KOPT-K1 (cell line): Measurements from ENCODE around the gene CKS2.
"Not testable (repeated sequence)": the region's sequence is repeated elsewhere in the genome, so short reads cannot be mapped to it uniquely, and the experiment has no call there.

Experiments
- H3K27ac ChIP-seq: fragments of 200-600 bp; sonication (generic); 2 replicates; pipeline ENCODE4 v1.5.1; 2016; ENCODE audit warnings: antibody characterized with exemption, mild to moderate bottlenecking, low read depth, low read length; ENCODE audit not compliant: poor library complexity, severe bottlenecking
- H3K36me3 ChIP-seq: fragments of 200-600 bp; sonication (generic); 2 replicates; pipeline ENCODE4 v1.5.1; 2017; ENCODE audit warnings: antibody characterized with exemption, mild to moderate bottlenecking, low read length, moderate library complexity; ENCODE audit not compliant: insufficient read depth
- H3K9me3 ChIP-seq: fragments of 200-600 bp; sonication (generic); 2 replicates; pipeline ENCODE4 v1.5.1; 2017; ENCODE audit warnings: antibody characterized with exemption, low read length, mild to moderate bottlenecking; ENCODE audit not compliant: insufficient read depth, poor library complexity, severe bottlenecking

The CKS2 gene

GRCh38 chr9:89310475-89311345 is at the start of gene CKS2:
TSS of gene CKS2 (plus strand) at chr9:89311195. CDS start at chr9:89311293, 98 bp downstream.
- Histone ChIP-seq H3K9me3 (no peaks in the 10 kb centered on the region), H3K27ac (peak within 1 kb of the TSS; percentile 98), H3K36me3 (peaks cover 36% of the 10 kb centered on the region)

- no peak overlapping the region for H3K27ac ChIP-seq
- peaks cover 36% of the 10 kb centered on the region for H3K9me3 ChIP-seq
- no peaks in the 10 kb centered on the region for H3K36me3 ChIP-seq
Measured at GRCh38 chr9:89273528-89274279, 37.3 kb upstream of the CKS2 start.

- Histone ChIP-seq H3K9me3 (peaks cover 36% of the 10 kb centered on the region), H3K36me3 (no peaks in the 10 kb centered on the region), H3K27ac (no peak overlapping the region)
Measured at GRCh38 chr9:89274838-89275237, 36.2 kb upstream of the CKS2 start.

GRCh38 chr9:89276040-89276439 is 35.0 kb upstream of the CKS2 start:
- H3K27ac ChIP-seq, H3K36me3 ChIP-seq: not testable (repeated sequence)
- H3K9me3 ChIP-seq, result peaks cover 36% of the 10 kb centered on the region

GRCh38 chr9:89277043-89277442 is 34.0 kb upstream of the CKS2 start:
- H3K27ac ChIP-seq, result peak overlapping the region; percentile 35
- peaks cover 36% of the 10 kb centered on the region for H3K9me3 ChIP-seq
- no peaks in the 10 kb centered on the region for H3K36me3 ChIP-seq

- Histone ChIP-seq H3K27ac (peak overlapping the region; percentile 35), H3K36me3 (no peaks in the 10 kb centered on the region), H3K9me3 (peaks cover 35% of the 10 kb centered on the region)
Measured at GRCh38 chr9:89277454-89277853, 33.5 kb upstream of the CKS2 start.

GRCh38 chr9:89278551-89278950 is 32.4 kb upstream of the CKS2 start:
- peaks cover 24% of the 10 kb centered on the region for H3K9me3 ChIP-seq
- no peak overlapping the region for H3K27ac ChIP-seq
- no peaks in the 10 kb centered on the region for H3K36me3 ChIP-seq

- Histone ChIP-seq H3K9me3 (peaks cover 19% of the 10 kb centered on the region), H3K36me3 (no peaks in the 10 kb centered on the region), H3K27ac (no peak overlapping the region)
Measured at GRCh38 chr9:89278997-89279739, 31.8 kb upstream of the CKS2 start.

- no peak overlapping the region for H3K27ac ChIP-seq
Measured at GRCh38 chr9:89281106-89281505, 29.9 kb upstream of the CKS2 start.

GRCh38 chr9:89282248-89282968 is 28.6 kb upstream of the CKS2 start:
- H3K27ac ChIP-seq, H3K36me3 ChIP-seq, H3K9me3 ChIP-seq: not testable (repeated sequence)

More at GRCh38 chr9:89281106-89281505, 29.9 kb upstream of the CKS2 start:
- H3K36me3 ChIP-seq, result no peaks in the 10 kb centered on the region
- peaks cover under 1% of the 10 kb centered on the region for H3K9me3 ChIP-seq

- Histone ChIP-seq H3K27ac (no peak overlapping the region), H3K9me3 (no peaks in the 10 kb centered on the region), H3K36me3 (no peaks in the 10 kb centered on the region)
Measured at GRCh38 chr9:89284076-89284475, 26.9 kb upstream of the CKS2 start.

- no peaks in the 10 kb centered on the region for H3K36me3 ChIP-seq
Measured at GRCh38 chr9:89291741-89292140, 19.3 kb upstream of the CKS2 start.

GRCh38 chr9:89293014-89293413 is 18.0 kb upstream of the CKS2 start:
- Histone ChIP-seq H3K27ac (no peak overlapping the region), H3K9me3 (peaks cover 7% of the 10 kb centered on the region)

More at GRCh38 chr9:89291741-89292140, 19.3 kb upstream of the CKS2 start:
- H3K9me3 ChIP-seq, result peaks cover 7% of the 10 kb centered on the region
- no peak overlapping the region for H3K27ac ChIP-seq

GRCh38 chr9:89295400-89295799 is 15.6 kb upstream of the CKS2 start:
- no peaks in the 10 kb centered on the region for H3K36me3 ChIP-seq
- H3K27ac ChIP-seq, result no peak overlapping the region
- H3K9me3 ChIP-seq, result peaks cover 7% of the 10 kb centered on the region

More at GRCh38 chr9:89293014-89293413, 18.0 kb upstream of the CKS2 start:
- H3K36me3 ChIP-seq, result no peaks in the 10 kb centered on the region
